Putamen (tissue), 1 donor: Measurements from ENCODE around the gene COG3.

ENCODE experiments used
- DNase-seq: peaks from one replicate; pipeline ENCODE4 v3.0.0-alpha.2; 2016; ENCODE audit warnings: low spot score

The COG3 gene

GRCh38 chr13:45447050-45447661, 17.6 kb upstream of the COG3 start:
- DNase-seq, result no peak

- no peak for DNase-seq
Measured at GRCh38 chr13:45448965-45449559, 15.7 kb upstream of the COG3 start.

- DNase-seq, result no peak
Measured at GRCh38 chr13:45451282-45451681, 13.5 kb upstream of the COG3 start.

GRCh38 chr13:45454204-45454603, 10.5 kb upstream of the COG3 start:
- no peak for DNase-seq

- DNase-seq, result no peak
Measured at GRCh38 chr13:45456196-45456972, 8.4 kb upstream of the COG3 start.

GRCh38 chr13:45464141-45464686, 525 bp upstream of the COG3 start:
- no peak for DNase-seq

GRCh38 chr13:45466359-45466758, 1.6 kb downstream of the COG3 start:
- DNase-seq, result no peak

- DNase-seq, result no peak
Measured at GRCh38 chr13:45468635-45469034, 3.9 kb downstream of the COG3 start.

GRCh38 chr13:45472171-45472705, 7.5 kb downstream of the COG3 start:
- DNase-seq, result no peak

GRCh38 chr13:45473627-45474026, 8.9 kb downstream of the COG3 start:
- DNase-seq, result no peak

- no peak for DNase-seq
Measured at GRCh38 chr13:45474584-45475454, 10.1 kb downstream of the COG3 start.

GRCh38 chr13:45479661-45480060, 14.9 kb downstream of the COG3 start:
- DNase-seq, result no peak

GRCh38 chr13:45481688-45482087, 16.9 kb downstream of the COG3 start:
- no peak for DNase-seq

GRCh38 chr13:45482571-45483173, 17.9 kb downstream of the COG3 start:
- DNase-seq, result no peak

GRCh38 chr13:45487604-45488003, 22.9 kb downstream of the COG3 start:
- no peak for DNase-seq

GRCh38 chr13:45490068-45490467, 25.3 kb downstream of the COG3 start:
- DNase-seq, result no peak

- no peak for DNase-seq
Measured at GRCh38 chr13:45492538-45492937, 27.8 kb downstream of the COG3 start.

GRCh38 chr13:45496942-45497341, 32.2 kb downstream of the COG3 start:
- DNase-seq, result no peak

- DNase-seq, result no peak
Measured at GRCh38 chr13:45500492-45501174, 35.9 kb downstream of the COG3 start.

- no peak for DNase-seq
Measured at GRCh38 chr13:45501175-45501526, 36.4 kb downstream of the COG3 start.

- DNase-seq, result no peak
Measured at GRCh38 chr13:45503658-45504057, 38.9 kb downstream of the COG3 start.
